ENCODE measurements around the gene PTGER4. TPM values are rescaled to one million over a fixed set of nuclear protein-coding genes. Genes with fewer than 3 reads are reported as not detected.

The PTGER4 gene
- total RNA-seq, 3 donors from 2014 or later: 38.5 to 58.4 (median 50.8) TPM

DNA sequence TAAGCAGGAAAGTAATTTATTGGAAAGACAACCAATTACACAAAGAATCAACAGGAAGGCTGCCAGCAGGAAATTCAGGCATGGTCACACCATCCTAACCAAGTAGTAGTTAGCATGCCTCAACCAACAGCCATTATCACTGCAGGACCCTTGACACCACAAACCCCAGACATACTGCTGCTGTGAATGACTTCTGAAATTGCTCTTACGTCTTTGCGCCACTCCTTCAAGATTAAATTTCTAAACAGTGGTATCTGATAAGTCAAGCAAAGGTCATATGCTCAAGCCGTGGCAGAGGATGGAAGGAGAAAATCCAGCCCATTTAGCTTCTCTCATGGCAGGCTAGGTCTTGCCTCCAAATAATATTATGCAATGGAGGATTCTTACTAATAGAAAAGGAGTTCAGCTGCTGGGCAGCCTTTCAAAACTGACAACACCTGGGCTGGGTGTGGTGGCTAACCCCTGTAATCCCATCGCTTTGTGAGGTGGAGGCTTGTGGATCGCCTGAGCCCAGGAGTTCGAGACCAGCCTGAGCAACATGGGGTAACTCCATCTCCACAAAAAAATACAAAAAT is 5.0 kb upstream of the PTGER4 start:
- Histone ChIP-seq H3K9me3 (no peaks in the 10 kb centered on the region), H3K4me1 (ENCODE audit: low read depth) (peaks cover 14% of the 10 kb centered on the region), H3K4me3 (no peak overlapping the region), H3K36me3 (ENCODE audit: low read depth) (no peaks in the 10 kb centered on the region)
- no peak for ATAC-seq
- TF ChIP-seq, protein P1, sequence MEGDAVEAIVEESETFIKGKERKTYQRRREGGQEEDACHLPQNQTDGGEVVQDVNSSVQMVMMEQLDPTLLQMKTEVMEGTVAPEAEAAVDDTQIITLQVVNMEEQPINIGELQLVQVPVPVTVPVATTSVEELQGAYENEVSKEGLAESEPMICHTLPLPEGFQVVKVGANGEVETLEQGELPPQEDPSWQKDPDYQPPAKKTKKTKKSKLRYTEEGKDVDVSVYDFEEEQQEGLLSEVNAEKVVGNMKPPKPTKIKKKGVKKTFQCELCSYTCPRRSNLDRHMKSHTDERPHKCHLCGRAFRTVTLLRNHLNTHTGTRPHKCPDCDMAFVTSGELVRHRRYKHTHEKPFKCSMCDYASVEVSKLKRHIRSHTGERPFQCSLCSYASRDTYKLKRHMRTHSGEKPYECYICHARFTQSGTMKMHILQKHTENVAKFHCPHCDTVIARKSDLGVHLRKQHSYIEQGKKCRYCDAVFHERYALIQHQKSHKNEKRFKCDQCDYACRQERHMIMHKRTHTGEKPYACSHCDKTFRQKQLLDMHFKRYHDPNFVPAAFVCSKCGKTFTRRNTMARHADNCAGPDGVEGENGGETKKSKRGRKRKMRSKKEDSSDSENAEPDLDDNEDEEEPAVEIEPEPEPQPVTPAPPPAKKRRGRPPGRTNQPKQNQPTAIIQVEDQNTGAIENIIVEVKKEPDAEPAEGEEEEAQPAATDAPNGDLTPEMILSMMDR (IDR thresholded peaks at IDR 0.05): no peak
- no peak for DNase-seq
- intact Hi-C loops (cut with DNase I, micrococcal nuclease): no loop called here

DNA sequence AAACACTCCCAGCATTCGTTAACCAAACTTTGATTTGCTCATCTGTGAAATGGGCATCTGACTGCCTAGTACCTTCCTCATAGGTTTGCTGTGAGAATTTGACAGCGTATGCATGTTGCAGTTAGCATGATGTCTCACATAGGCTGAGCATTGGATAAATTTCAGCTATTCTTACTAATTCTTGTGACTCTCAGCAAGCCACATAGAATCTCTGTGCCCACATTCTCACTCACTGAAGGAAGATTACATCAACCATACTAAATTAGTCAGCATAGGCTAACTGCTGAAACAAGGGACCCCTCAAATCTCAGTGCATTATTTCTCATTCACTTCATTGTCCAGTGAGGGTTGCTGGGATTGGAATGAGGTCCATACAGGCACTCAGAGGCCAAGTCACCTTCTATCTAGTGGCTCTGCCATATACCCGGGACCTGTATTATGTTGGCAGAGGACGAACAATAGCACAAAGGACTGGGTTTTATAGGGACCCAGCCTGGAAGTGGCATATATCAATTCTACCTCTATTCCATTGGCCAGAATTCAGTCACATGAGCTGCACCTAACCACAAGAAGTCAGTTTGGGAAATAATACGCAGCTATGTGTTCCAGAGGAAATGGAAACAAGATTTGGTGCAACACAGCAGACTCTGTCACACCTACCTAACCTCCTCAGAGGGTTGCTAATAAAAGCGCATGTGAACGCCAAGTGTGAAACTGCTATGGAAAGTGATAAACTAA is 4.2 kb upstream of the PTGER4 start:
- ATAC-seq: no peak
- Histone ChIP-seq H3K4me1 (ENCODE audit: low read depth) (peaks cover 14% of the 10 kb centered on the region), H3K9me3 (no peaks in the 10 kb centered on the region), H3K36me3 (ENCODE audit: low read depth) (no peaks in the 10 kb centered on the region), H3K4me3 (no peak overlapping the region)
- TF ChIP-seq, protein P1 (IDR thresholded peaks at IDR 0.05): no peak
- no peak for DNase-seq
- intact Hi-C loops (cut with DNase I, micrococcal nuclease): no loop called here

DNA sequence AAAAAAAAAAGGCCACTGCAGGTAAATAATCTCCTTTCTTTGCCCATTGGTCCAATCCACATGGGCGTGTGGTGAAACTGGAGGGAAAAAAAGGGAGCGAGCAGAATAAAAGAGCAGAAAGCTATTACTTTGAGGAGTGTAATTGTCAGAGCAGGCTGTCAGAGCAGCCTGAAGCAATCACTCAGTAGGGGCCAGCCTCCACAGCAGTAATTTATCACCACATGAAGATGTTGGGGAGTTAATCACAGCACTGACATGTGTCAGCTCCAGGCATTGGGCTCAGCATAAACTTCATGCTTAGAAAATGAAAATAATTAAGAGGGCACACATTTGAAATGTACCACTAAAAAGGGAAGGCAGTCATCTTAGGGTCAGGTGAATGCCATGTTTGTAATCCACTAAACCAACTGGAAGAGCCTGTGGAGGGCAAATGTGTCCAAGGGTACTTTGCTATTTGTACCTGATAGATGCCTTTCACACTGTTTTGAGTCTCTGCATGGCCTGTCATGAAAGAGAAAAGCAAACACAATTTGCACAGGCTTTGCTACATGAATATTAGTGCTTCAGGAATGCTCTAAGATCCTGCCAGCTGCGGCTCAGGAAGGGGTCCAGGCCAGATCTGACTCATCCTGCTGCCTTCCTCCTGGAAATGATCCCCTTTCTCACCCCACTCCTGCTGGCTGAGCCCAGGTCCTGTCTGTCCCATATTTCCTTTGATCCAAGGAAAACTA is 2.9 kb upstream of the PTGER4 start:
- ATAC-seq: no peak
- intact Hi-C loops (cut with DNase I, micrococcal nuclease): no loop called here
- no peaks in the 10 kb centered on the region for H3K9me3 ChIP-seq
- no peak overlapping the region for H3K4me3 ChIP-seq
- H3K36me3 ChIP-seq (ENCODE audit: low read depth): no peaks in the 10 kb centered on the region
- DNase-seq: peak in 1 of 3 donors; percentile 40
- peaks cover 14% of the 10 kb centered on the region for H3K4me1 ChIP-seq (ENCODE audit: low read depth)
- TF ChIP-seq, protein P1 (IDR thresholded peaks at IDR 0.05): no peak

DNA sequence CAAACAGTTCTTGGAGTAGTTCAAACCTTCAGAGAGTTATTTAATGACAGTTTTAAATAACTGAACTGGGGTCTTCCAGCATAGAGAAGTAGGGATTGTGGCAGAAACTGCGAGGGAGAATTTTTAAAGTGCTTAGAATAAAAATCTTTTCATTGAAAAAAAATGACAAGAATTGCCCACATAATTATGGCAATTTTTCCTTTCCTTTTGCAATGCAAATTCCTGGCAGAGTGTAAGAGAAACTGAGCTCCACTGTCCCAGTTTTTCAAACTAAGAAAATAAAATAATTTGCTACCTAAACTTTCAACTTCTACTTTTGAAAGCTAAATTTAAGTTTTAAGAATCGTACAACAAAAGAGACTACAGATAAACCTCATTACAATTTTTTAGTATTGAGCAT is 2.3 kb upstream of the PTGER4 start:
- TF ChIP-seq, protein P1 (IDR thresholded peaks at IDR 0.05): no peak
- intact Hi-C loops (cut with DNase I, micrococcal nuclease): no loop called here
- H3K4me3 ChIP-seq: no peak overlapping the region
- peaks cover 14% of the 10 kb centered on the region for H3K4me1 ChIP-seq (ENCODE audit: low read depth)
- H3K9me3 ChIP-seq: no peaks in the 10 kb centered on the region
- DNase-seq (no peak), ATAC-seq (no peak)
- H3K36me3 ChIP-seq (ENCODE audit: low read depth): no peaks in the 10 kb centered on the region

DNA sequence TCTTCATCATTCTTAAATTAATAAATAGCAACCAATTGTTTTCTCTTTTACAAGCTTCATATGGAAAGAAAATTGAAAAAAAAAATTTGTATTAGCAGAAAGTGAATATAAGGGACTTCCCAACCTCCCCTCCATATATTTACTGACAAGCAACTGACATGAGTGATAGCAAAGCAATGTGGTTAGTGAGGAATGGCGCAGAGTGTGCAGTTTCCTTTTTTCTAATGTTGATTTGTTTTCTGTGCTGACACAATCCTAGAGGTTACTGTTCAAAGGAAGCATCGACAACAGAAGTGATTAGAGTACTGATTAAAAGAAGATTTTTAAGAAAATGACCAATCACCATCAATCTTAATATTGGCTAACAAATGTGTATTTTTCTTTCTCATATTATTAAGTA is 1.7 kb upstream of the PTGER4 start:
- no peak for ATAC-seq
- intact Hi-C loops (cut with DNase I, micrococcal nuclease): no loop called here
- TF ChIP-seq, protein P1 (IDR thresholded peaks at IDR 0.05): no peak
- Histone ChIP-seq H3K4me3 (no peak overlapping the region), H3K36me3 (ENCODE audit: low read depth) (no peaks in the 10 kb centered on the region), H3K9me3 (no peaks in the 10 kb centered on the region), H3K4me1 (ENCODE audit: low read depth) (peaks cover 14% of the 10 kb centered on the region)
- no peak for DNase-seq

Data from mucosa of descending colon (tissue), 3 donors.